ENCODE results near the gene FRMD1.

GRCh38 chr6:168113226-168113625 is 34.2 kb upstream of the FRMD1 start:
- TF ChIP-seq FOXP2 (optimal IDR thresholded peaks at IDR 0.05; ENCODE audit: control extremely low read depth, extremely low read length, insufficient read depth) = no peak
- TF ChIP-seq EZH2 (IDR thresholded peaks at IDR 0.05) = no peak
- TF ChIP-seq POLR2AphosphoS5 (IDR thresholded peaks at IDR 0.05; ENCODE audit: borderline replicate concordance, low read depth, low read length) = no peak
